ENCODE results near the gene PARP8.

PARP8 gene

GRCh38 chr5:50725800-50726474 is 59.5 kb downstream of the PARP8 start:
- no peak overlapping the region for H3K4me3 ChIP-seq (ENCODE audit: low read length)
- no peak for DNase-seq (ENCODE audit: low read depth)
- no peak for TF ChIP-seq CTCF (conservative IDR thresholded peaks at IDR 0.05; ENCODE audit: low read length)

GRCh38 chr5:50726475-50727148 is 60.2 kb downstream of the PARP8 start:
- DNase-seq (ENCODE audit: low read depth): no peak
- H3K4me3 ChIP-seq (ENCODE audit: low read length): no peak overlapping the region
- TF ChIP-seq CTCF (conservative IDR thresholded peaks at IDR 0.05; ENCODE audit: low read length): no peak

- H3K4me3 ChIP-seq (ENCODE audit: low read length): no peak overlapping the region
- no peak for TF ChIP-seq CTCF (conservative IDR thresholded peaks at IDR 0.05; ENCODE audit: low read length)
- DNase-seq (ENCODE audit: low read depth): peak; percentile 30
Measured at GRCh38 chr5:50727149-50727496, 60.7 kb downstream of the PARP8 start.

GRCh38 chr5:50727845-50728244 is 61.4 kb downstream of the PARP8 start:
- no peak for TF ChIP-seq CTCF (conservative IDR thresholded peaks at IDR 0.05; ENCODE audit: low read length)
- DNase-seq (ENCODE audit: low read depth): no peak
- H3K4me3 ChIP-seq (ENCODE audit: low read length): no peak overlapping the region

GRCh38 chr5:50730336-50730735 is 63.9 kb downstream of the PARP8 start:
- no peak for TF ChIP-seq CTCF (conservative IDR thresholded peaks at IDR 0.05; ENCODE audit: low read length)
- DNase-seq (ENCODE audit: low read depth): no peak
- H3K4me3 ChIP-seq (ENCODE audit: low read length): no peak overlapping the region

- H3K4me3 ChIP-seq (ENCODE audit: low read length): no peak overlapping the region
- no peak for DNase-seq (ENCODE audit: low read depth)
- TF ChIP-seq CTCF (conservative IDR thresholded peaks at IDR 0.05; ENCODE audit: low read length): no peak
Measured at GRCh38 chr5:50730841-50731240, 64.4 kb downstream of the PARP8 start.

- no peak for TF ChIP-seq CTCF (conservative IDR thresholded peaks at IDR 0.05; ENCODE audit: low read length)
- H3K4me3 ChIP-seq (ENCODE audit: low read length): no peak overlapping the region
- DNase-seq (ENCODE audit: low read depth): no peak
Measured at GRCh38 chr5:50733741-50734140, 67.3 kb downstream of the PARP8 start.

Data from AG10803 (cell line).